ENCODE results near the gene CBX1.
"Not testable (repeated sequence)": the region's sequence is repeated elsewhere in the genome, so short reads cannot be mapped to it uniquely, and the experiment has no call there.

CBX1 gene

DNA sequence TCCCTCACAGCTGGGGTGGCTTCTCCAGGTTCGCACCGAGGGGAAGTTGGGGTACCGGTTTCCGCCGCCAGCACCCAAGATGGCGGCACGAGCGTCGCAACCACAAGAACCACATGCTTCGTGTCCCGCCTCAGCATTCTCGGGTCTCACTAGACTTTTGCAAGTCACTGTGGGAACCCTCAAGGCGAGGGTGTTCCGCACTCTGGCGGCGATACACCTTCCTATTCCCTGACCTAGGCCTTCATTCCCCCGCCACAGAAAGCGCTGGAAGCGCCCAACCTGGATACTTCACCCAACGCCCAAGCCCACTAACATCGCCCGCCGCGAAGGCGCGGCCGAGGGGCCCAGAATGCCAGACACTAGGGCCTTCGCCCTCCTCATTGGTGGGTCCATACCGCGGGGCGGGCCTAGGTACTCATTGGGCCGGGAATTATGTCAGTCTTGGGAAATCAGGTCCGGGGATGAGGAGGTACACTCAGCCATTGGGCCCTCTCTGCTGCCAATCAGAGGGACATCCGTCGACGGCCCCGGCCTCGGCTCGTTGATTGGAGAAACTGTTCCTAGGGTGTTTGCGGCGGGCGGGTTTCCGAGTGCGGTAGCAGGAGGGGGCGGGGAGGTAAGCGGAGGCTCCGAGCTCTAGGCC, 53.4 kb downstream of the CBX1 start, which contains the start of gene NFE2L1:
NFE2L1 (plus strand) TSS at position 619 of the 643 bp plus-strand sequence. CDS start 2,760 bp downstream, outside the sequence.
- no peaks in the 10 kb centered on the region for H3K9me3 ChIP-seq
- in situ Hi-C loops (cut with MboI; ENCODE audit: low sequenced_read_pairs): no loop called here
- peak within 1 kb of the TSS; percentile 88 for H3K4me3 ChIP-seq
- H3K4me1 ChIP-seq: peaks cover 47% of the 10 kb centered on the region
- H3K36me3 ChIP-seq (replicated peaks): peaks cover 19% of the 10 kb centered on the region
- DNase-seq (ENCODE audit: low spot score in 2 of 2): peak; percentile 99
- no peaks in the 10 kb centered on the region for H3K27me3 ChIP-seq (ENCODE audit: low read depth)

DNA sequence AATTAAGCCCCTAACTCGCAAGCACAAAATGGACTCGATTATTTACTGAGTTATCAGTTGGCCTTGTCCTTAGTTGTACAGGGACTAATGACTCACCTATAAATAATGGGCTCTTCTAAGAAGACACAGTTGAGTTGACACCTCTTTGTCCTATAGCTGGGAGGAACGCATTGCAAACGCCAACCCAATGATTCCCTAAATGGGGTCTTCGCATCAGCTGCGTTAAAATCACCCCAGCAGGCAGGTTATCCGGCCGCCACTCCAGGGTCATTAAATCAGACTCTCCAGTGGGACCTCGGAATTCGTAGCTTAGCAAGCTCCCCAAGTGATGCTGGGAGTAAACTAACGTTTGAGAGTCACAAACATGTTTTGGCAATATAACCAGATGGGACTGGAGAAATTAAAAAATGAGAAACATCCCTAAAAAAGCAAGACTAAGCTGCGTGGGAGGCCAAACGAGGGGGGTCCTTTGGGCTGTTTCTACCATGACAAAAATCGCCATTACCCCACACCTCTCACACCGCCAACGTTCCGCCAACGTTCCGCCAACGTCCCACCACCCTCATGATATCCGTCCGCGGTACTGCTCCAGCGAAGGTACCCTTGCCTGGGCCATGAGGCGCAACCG, 54.1 kb downstream of the CBX1 start:
- Histone ChIP-seq H3K36me3 (replicated peaks) (peaks cover 13% of the 10 kb centered on the region), H3K4me3 (peak overlapping the region; percentile 88), H3K27me3 (ENCODE audit: low read depth) (no peaks in the 10 kb centered on the region), H3K4me1 (peaks cover 40% of the 10 kb centered on the region), H3K9me3 (no peaks in the 10 kb centered on the region)
- DNase-seq (ENCODE audit: low spot score in 2 of 2): no peak
- in situ Hi-C loops (cut with MboI; ENCODE audit: low sequenced_read_pairs): no loop called here

DNA sequence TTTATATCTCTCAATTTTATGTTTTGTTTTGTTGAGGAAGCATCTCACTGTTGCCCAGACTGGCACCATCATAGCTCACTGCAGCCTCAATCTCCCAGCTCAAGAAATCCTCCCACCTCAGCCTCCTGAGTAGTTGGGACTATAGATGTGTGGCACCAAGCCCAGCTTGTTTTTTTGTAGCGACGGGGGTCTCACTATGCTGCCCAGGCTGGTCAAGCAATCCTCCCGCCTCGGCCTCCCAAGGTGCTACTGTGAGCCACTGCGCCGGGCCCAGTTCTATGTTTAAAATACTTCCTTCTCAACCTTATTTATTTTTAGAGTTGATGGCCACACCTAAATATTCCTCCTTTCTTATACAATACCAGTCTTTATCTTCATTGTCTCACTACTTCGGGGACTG, 55.0 kb downstream of the CBX1 start:
- Histone ChIP-seq H3K9me3 (no peaks in the 10 kb centered on the region), H3K27me3 (ENCODE audit: low read depth) (no peaks in the 10 kb centered on the region), H3K4me1 (peaks cover 33% of the 10 kb centered on the region), H3K4me3 (peak overlapping the region; percentile 88), H3K36me3 (replicated peaks) (peaks cover 11% of the 10 kb centered on the region)
- DNase-seq (ENCODE audit: low spot score in 2 of 2): no peak
- in situ Hi-C loops (cut with MboI; ENCODE audit: low sequenced_read_pairs): no loop called here

DNA sequence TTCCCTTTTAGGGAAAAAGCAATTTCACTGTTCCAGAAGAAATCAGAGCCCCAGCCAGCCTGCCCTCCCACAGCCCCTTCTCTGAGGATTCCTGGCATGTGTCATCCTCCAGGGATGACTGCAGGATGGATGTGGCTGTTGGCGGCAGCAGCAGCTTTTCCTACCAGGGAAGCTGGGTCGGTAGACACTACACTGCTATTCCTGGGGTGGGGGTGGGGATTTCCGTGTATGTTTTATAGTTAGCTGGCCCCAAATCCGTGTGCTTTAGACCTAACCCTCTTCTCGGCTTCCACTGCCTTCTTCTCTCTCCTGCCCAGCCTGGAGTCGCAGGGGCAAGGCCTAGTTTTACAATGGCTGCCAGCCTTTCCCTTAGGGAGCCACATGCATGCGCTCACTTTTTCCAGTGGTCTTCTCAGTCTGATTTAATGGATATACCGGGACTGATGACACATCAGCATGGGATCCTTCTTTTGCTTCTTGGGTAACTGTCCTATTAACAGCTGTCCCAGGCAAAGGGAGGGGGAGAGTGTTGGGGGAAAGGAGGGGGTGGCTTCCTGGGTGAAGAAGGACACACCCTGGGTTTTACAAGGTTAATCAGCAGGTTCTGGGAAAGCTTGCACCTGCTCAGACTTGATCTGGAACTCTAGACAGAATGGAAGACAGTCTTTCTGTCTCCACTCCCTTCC, 55.8 kb downstream of the CBX1 start:
- Histone ChIP-seq H3K27me3 (ENCODE audit: low read depth) (no peaks in the 10 kb centered on the region), H3K9me3 (no peaks in the 10 kb centered on the region), H3K36me3 (replicated peaks) (peaks cover 2% of the 10 kb centered on the region), H3K4me3 (no peak overlapping the region), H3K4me1 (peaks cover 25% of the 10 kb centered on the region)
- DNase-seq (ENCODE audit: low spot score in 2 of 2): no peak
- in situ Hi-C loops (cut with MboI; ENCODE audit: low sequenced_read_pairs): no loop called here

DNA sequence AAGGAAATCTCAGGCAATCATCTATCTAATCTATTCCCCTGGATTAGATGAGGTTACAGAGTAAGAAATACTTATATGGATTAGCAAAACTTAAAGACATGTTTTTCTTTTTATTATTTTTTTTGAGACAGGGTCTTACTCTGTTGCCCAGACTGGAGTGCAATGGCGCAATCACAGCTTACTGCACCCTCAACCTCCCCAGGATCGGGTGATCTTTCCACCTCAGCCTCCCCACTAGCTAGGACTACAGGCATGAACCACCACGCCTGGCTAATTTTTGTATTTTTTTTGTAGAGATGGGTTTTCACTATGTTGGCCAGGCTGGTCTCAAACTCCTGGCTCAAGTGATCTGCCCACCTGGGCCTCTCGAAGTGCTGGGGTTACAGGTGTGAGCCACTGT, 56.4 kb downstream of the CBX1 start:
- no peak overlapping the region for H3K4me3 ChIP-seq
- DNase-seq (ENCODE audit: low spot score in 2 of 2): no peak
- no peaks in the 10 kb centered on the region for H3K9me3 ChIP-seq
- no peaks in the 10 kb centered on the region for H3K27me3 ChIP-seq (ENCODE audit: low read depth)
- in situ Hi-C loops (cut with MboI; ENCODE audit: low sequenced_read_pairs): no loop called here
- H3K36me3 ChIP-seq (replicated peaks): no peaks in the 10 kb centered on the region; the same call in 1 of the 2 replicates
- H3K4me1 ChIP-seq: peaks cover 21% of the 10 kb centered on the region

DNA sequence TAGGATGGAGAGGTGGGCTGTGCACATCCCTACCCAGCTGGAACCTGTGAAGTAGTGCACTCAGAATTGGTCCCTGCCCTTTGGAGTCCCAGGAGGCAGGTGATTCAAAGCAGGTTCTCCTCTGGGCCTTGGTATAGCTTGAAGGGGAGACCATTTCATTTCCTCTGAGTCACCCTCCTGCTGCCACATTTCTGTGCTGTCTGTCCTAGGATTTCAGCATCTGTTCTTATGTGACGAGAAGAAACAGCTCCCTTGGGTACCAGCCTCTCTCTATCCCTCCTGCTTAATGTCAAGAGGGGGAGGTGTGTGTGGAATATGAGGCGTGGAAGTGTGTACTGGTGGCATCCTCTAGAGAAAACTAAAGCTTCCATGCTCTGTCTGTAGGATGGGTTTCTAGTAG, 58.1 kb downstream of the CBX1 start:
- H3K27me3 ChIP-seq (ENCODE audit: low read depth): 0 out of 2 replicates have a peak, but pooled peaks cover under 1% of the 10 kb centered on the region
- H3K4me1 ChIP-seq: peaks cover 19% of the 10 kb centered on the region
- no peak overlapping the region for H3K4me3 ChIP-seq
- in situ Hi-C loops (cut with MboI; ENCODE audit: low sequenced_read_pairs): no loop called here
- no peaks in the 10 kb centered on the region; the same call in 1 of the 2 replicates for H3K36me3 ChIP-seq (replicated peaks)
- DNase-seq (ENCODE audit: low spot score in 2 of 2): no peak
- no peaks in the 10 kb centered on the region for H3K9me3 ChIP-seq

DNA sequence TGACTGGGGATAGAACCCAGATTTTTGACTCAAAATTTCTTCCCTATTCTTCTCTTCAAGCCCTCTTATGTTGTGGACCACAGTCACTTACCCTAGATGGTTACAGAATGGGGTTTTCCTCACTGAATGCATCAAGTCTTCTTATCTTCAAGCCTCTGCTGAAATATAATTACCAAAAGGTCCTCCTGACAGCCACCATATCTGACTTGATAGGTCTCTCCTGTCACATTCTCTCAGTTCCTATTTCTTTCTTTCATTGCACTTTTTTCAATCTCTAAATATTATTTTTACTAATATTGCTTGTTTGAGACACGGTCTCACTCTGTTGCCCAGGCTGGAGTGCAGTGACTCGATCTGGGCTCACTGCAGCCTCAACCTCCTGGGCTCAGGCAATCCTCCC, 62.6 kb downstream of the CBX1 start:
- H3K4me1 ChIP-seq: no peaks in the 10 kb centered on the region
- no peaks in the 10 kb centered on the region for H3K9me3 ChIP-seq
- in situ Hi-C loops (cut with MboI; ENCODE audit: low sequenced_read_pairs): no loop called here
- H3K27me3 ChIP-seq (ENCODE audit: low read depth): 0 out of 2 replicates have a peak, but pooled peaks cover 2% of the 10 kb centered on the region
- DNase-seq (ENCODE audit: low spot score in 2 of 2): no peak
- no peaks in the 10 kb centered on the region for H3K36me3 ChIP-seq (replicated peaks)
- no peak overlapping the region for H3K4me3 ChIP-seq

DNA sequence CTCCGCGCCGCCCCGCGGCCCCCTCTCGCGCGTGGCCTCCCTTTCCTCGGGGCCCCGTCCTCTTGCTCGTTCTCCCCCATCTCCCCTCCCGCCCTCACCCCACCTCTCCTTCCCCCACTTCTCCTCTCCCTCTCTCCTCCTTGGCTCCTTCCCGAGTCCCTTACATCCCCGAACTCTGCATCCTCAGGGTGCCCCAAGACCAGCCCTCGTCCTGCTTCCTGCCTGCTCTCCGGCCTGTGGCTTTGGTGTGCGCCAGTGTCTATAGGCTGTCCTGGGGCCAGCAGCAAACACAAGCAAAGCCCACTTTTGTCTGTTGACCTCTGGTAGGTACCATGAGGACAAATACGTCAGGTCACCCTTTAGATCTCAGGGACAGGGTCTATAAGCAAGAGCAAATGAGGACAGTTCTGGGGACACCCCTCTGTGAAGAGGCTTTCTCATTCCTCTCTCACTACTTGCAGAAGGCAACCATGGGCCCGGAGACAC, 63.4 kb downstream of the CBX1 start:
- no peak for DNase-seq (ENCODE audit: low spot score in 2 of 2)
- H3K4me1 ChIP-seq: no peaks in the 10 kb centered on the region
- H3K4me3 ChIP-seq: no peak overlapping the region
- H3K27me3 ChIP-seq (ENCODE audit: low read depth): 0 out of 2 replicates have a peak, but pooled peaks cover 2% of the 10 kb centered on the region
- H3K36me3 ChIP-seq (replicated peaks): no peaks in the 10 kb centered on the region
- in situ Hi-C loops (cut with MboI; ENCODE audit: low sequenced_read_pairs): no loop called here
- H3K9me3 ChIP-seq: no peaks in the 10 kb centered on the region

DNA sequence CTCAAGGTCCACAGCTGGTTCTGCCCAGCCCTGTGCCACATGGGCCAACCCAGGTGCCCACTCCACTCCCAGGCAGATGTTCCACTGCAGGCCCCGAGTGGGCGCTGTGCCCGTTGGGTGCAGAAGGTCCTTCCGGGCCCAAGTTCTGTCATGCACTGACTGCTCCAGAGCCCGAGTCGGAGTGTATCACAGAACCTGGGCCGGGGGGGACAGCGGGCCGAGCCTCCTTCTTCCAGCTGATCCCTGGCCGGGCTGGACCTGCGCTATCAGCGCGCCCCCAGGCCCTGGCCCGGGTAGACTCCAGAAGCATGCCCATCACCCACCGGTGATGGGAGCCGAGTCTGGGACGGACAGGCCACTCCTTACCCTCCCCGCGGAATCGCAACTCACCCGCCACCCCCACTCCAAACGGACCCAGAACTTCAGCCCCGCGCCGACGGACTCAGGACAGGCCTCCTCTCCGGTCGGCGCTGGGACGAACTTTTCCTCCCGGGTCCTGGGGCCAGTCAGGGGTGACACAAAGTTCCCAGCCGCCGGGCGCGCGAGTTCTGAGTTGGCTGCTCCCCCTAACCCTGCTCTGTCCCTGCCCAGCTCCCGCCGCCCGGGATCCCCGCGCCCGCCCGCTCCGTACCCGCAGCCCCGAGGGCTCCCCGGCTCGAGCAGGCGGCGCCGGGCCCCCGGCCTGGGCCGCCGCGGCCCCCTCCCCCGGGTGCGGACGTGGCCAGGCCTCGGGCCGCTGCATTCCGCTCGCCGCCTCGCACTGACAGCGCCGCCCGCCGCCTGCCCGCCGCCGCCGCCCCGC, 64.0 kb downstream of the CBX1 start, which contains the start of gene COPZ2:
COPZ2 (minus strand) TSS at position 762 of the 802 bp plus-strand sequence; CDS start at position 742, 20 bp downstream.
- H3K9me3 ChIP-seq: no peaks in the 10 kb centered on the region
- H3K27me3 ChIP-seq (ENCODE audit: low read depth): 0 out of 2 replicates have a peak, but pooled peaks cover 2% of the 10 kb centered on the region
- H3K36me3 ChIP-seq (replicated peaks): no peaks in the 10 kb centered on the region
- no peak for DNase-seq (ENCODE audit: low spot score in 2 of 2)
- in situ Hi-C loops (cut with MboI; ENCODE audit: low sequenced_read_pairs): no loop called here
- H3K4me1 ChIP-seq: no peaks in the 10 kb centered on the region
- H3K4me3 ChIP-seq: no peak within 1 kb of the TSS

DNA sequence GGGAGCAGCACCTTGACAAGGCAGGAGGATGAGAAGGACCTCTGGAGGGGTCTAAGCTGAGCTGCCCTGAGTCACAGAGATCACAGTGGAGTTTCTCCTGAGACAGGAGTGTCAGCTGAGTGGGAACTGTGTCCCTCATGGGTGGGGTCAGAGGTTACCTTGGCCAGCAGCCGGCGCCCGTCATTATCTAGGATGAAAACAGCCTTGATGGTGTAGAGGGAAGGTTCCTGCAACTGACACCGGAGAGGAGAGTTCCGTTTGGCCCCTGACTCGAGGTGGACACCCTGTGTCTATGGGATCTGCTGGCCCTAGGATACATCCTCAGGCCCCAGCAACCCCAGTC, 64.6 kb downstream of the CBX1 start:
- H3K27me3 ChIP-seq (ENCODE audit: low read depth): 0 out of 2 replicates have a peak, but pooled peaks cover 2% of the 10 kb centered on the region
- no peaks in the 10 kb centered on the region for H3K36me3 ChIP-seq (replicated peaks)
- H3K9me3 ChIP-seq: no peaks in the 10 kb centered on the region
- in situ Hi-C loops (cut with MboI; ENCODE audit: low sequenced_read_pairs): no loop called here
- DNase-seq (ENCODE audit: low spot score in 2 of 2): no peak
- H3K4me3 ChIP-seq: no peak overlapping the region
- no peaks in the 10 kb centered on the region for H3K4me1 ChIP-seq

DNA sequence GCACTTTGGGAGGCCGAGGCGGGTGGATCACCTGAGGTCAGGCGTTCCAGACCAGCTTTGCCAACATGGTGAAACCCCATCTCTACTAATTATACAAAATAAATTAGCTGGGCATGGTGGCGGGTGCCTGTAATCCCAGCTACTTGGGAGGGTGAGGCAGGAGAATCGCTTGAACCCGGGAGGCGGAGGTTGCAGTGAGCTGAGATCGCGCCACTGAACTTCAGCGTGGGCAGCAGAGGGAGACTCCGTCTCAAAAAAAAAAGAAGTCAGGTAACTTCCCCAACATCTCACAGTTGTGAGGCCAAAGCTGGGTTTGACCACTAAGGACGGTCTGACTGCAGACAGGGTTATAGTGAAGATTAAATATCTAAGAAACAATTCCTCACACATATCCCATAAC, 66.5 kb downstream of the CBX1 start:
- H3K27me3 ChIP-seq (ENCODE audit: low read depth); DNase-seq (ENCODE audit: low spot score in 2 of 2); H3K4me3 ChIP-seq; H3K4me1 ChIP-seq; H3K36me3 ChIP-seq (replicated peaks); H3K9me3 ChIP-seq; in situ Hi-C loops (cut with MboI; ENCODE audit: low sequenced_read_pairs): not testable (repeated sequence)

DNA sequence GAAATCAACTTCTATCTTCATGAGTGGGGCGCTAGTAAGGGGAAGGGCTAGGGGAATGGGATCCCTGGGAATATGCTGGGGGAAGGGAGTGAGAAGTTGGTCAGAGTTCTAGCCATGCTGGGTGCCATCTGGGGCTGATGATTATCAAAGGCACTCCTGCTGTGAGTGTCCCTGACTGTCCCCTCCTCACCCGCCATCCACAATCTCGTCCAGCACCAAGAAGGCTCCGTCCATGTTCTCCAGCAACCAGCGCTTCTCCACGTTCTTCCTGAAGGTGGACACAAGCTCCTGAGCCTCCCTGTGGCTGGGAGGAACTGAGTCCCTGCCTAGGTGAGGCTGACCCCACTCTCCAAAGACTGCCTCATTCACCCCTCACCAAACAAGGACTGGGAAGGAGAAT, 69.3 kb downstream of the CBX1 start:
- no peak for DNase-seq (ENCODE audit: low spot score in 2 of 2)
- in situ Hi-C loops (cut with MboI; ENCODE audit: low sequenced_read_pairs): no loop called here
- Histone ChIP-seq H3K36me3 (replicated peaks) (no peaks in the 10 kb centered on the region), H3K9me3 (no peaks in the 10 kb centered on the region), H3K4me1 (peaks cover under 1% of the 10 kb centered on the region; the same call in 1 of the 2 replicates), H3K27me3 (ENCODE audit: low read depth) (no peaks in the 10 kb centered on the region), H3K4me3 (no peak overlapping the region)

DNA sequence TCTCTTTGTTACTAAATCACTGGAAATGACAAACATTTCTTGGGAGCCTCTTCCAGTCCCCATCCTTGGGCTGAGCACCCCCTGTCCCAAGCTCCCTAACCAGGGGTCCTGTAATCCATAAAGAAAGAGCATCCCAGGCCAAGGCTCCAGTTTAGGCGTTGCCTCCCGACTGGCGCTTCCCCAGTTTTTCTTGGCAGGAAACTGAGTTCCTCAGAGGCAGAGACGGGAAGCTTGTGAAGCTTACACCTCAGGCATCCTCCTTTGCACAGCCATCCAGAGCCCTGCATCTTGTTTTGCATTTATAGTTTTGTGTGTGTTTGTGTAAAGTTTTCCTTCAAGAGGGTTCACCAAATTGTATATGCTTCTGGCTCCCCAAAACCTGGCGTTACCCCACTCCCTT, 70.7 kb downstream of the CBX1 start:
- in situ Hi-C loops (cut with MboI; ENCODE audit: low sequenced_read_pairs): no loop called here
- H3K4me3 ChIP-seq: no peak overlapping the region

More for the DNA sequence above, 70.7 kb downstream of the CBX1 start:
- H3K4me1 ChIP-seq: peaks cover 13% of the 10 kb centered on the region
- H3K27me3 ChIP-seq (ENCODE audit: low read depth): no peaks in the 10 kb centered on the region
- DNase-seq (ENCODE audit: low spot score in 2 of 2): no peak
- H3K36me3 ChIP-seq (replicated peaks): no peaks in the 10 kb centered on the region
- H3K9me3 ChIP-seq: no peaks in the 10 kb centered on the region
